SK-N-SH (cell line): ENCODE results near the gene SPIB. TPM values are rescaled to one million over a fixed set of nuclear protein-coding genes. Genes with fewer than 3 reads are reported as not detected.
A peak's percentile ranks its signal among the peaks of the same experiment; 100 is the strongest.

ENCODE experiments used
- CTCF ChIA-PET: fragments of 300-600, 350-600 bp; formaldehyde crosslinking; extraction: SDS; loops from one replicate; lab custom pipeline; 2021; lab: Yijun Ruan, JAX
- POLR2A ChIA-PET: fragments of 350-600 bp; sonication (Branson Sonifier 250); formaldehyde crosslinking; extraction: SDS; loops from one replicate; lab custom pipeline; 2020; ENCODE audit warnings: antibody characterized with exemption, inconsistent platforms; lab: Yijun Ruan, JAX
- DNase-seq: peaks from one replicate; pipeline ENCODE4 v3.0.0; 2012
- H2AFZ ChIP-seq: fragments of 200-600 bp; sonication (generic); 2 replicates; pipeline ENCODE4 v1.8.1; 2016; ENCODE audit warnings: antibody characterized with exemption, mild to moderate bottlenecking, low read depth
- H3F3A ChIP-seq: fragments of 200-600 bp; sonication (generic); replicated peaks from 2 replicates; pipeline ENCODE3; 2016; ENCODE audit warnings: antibody characterized with exemption, mild to moderate bottlenecking; ENCODE audit not compliant: insufficient read depth
- H3K27ac ChIP-seq, 2 experiments: fragments of 200-500 bp in 1 of 2; fragments of 200-600 bp in 1 of 2; sonication (Bioruptor generic) in 1 of 2; sonication (generic), shearing (Covaris generic) in 1 of 2; 2 replicates each; pipeline versions ENCODE4 v1.5.1 to v1.6.1; 2014 to 2016; ENCODE audit warnings: low read depth in 2 of 2, inconsistent platforms in 1 of 2, low read length in 1 of 2, mild to moderate bottlenecking in 1 of 2, mixed read lengths in 1 of 2
- H3K27me3 ChIP-seq: fragments of 200-600 bp; sonication (generic), shearing (Covaris generic); 2 replicates; pipeline ENCODE4 v1.6.1; 2016; ENCODE audit warnings: mixed run types; ENCODE audit not compliant: insufficient read depth
- H3K36me3 ChIP-seq, 2 experiments: fragments of 200-500 bp in 1 of 2; fragments of 200-600 bp in 1 of 2; sonication (Bioruptor generic) in 1 of 2; sonication (generic) in 1 of 2; replicated peaks in 1 of 2; 2 replicates each; pipeline versions ENCODE3 to v1.5.1; 2014 to 2016; ENCODE audit warnings: low read length in 1 of 2, mild to moderate bottlenecking in 1 of 2; ENCODE audit not compliant: insufficient read depth in 2 of 2, control insufficient read depth in 1 of 2
- H3K4me1 ChIP-seq, 2 experiments: fragments of 200-500 bp in 1 of 2; fragments of 200-600 bp in 1 of 2; sonication (Bioruptor generic) in 1 of 2; sonication (generic), shearing (Covaris generic) in 1 of 2; 2 replicates each; pipeline versions ENCODE4 v1.5.1 to v1.6.1; 2014 to 2016; ENCODE audit warnings: low read depth in 1 of 2, low read length in 1 of 2, mixed run types in 1 of 2; ENCODE audit not compliant: insufficient read depth in 2 of 2, control insufficient read depth in 1 of 2
- H3K4me2 ChIP-seq: fragments of 200-600 bp; sonication (generic), shearing (Covaris generic); 2 replicates; pipeline ENCODE4 v1.6.1; 2017; ENCODE audit warnings: mixed run types
- H3K4me3 ChIP-seq, 2 experiments: fragments of 200-500 bp in 1 of 2; fragments of 200-600 bp in 1 of 2; sonication (Bioruptor generic) in 1 of 2; sonication (generic), shearing (Covaris generic) in 1 of 2; 2 replicates each; pipeline versions ENCODE4 v1.5.1 to v1.8.1; 2014 to 2016; ENCODE audit warnings: low read depth in 2 of 2, inconsistent platforms in 1 of 2, low read length in 1 of 2, mild to moderate bottlenecking in 1 of 2, mixed read lengths in 1 of 2, moderate library complexity in 1 of 2
- H3K79me2 ChIP-seq: fragments of 200-600 bp; sonication (generic); 2 replicates; pipeline ENCODE4 v1.8.1; 2017; ENCODE audit warnings: mild to moderate bottlenecking; ENCODE audit not compliant: insufficient read depth
- H3K9ac ChIP-seq: fragments of 200-600 bp; sonication (generic); 2 replicates; pipeline ENCODE4 v1.6.1; 2017; ENCODE audit warnings: mixed run types
- H3K9me2 ChIP-seq: fragments of 200-600 bp; sonication (generic); 2 replicates; pipeline ENCODE4 v1.6.1; 2017; ENCODE audit warnings: mixed run types
- H3K9me3 ChIP-seq: fragments of 200-600 bp; sonication (generic); 2 replicates; pipeline ENCODE4 v1.6.1; 2017; ENCODE audit warnings: mixed run types, mild to moderate bottlenecking, moderate library complexity
- H4K20me1 ChIP-seq: fragments of 200-600 bp; sonication (generic); 2 replicates; pipeline ENCODE4 v1.6.1; 2017; ENCODE audit warnings: mild to moderate bottlenecking, mixed run types; ENCODE audit not compliant: insufficient read depth
- CTCF ChIP-seq: fragments of 200-600 bp; sonication (generic); IDR thresholded peaks from 2 replicates; pipeline ENCODE4 v1.6.1; 2017; ENCODE audit warnings: antibody characterized with exemption, mild to moderate bottlenecking, moderate library complexity
- ELF1 ChIP-seq: IDR thresholded peaks from 2 replicates; pipeline ENCODE4 v1.4.0; 2012
- FOSL2 ChIP-seq: IDR thresholded peaks from 2 replicates; pipeline ENCODE4 v1.4.0; 2012; ENCODE audit warnings: low read depth, mild to moderate bottlenecking, moderate library complexity, borderline replicate concordance
- FOXJ3 ChIP-seq: sonication (generic); formaldehyde crosslinking; IDR thresholded peaks from 2 replicates; pipeline ENCODE4 v1.5.1; 2020; ENCODE audit warnings: mild to moderate bottlenecking, missing genetic modification reagents
- GATA2 ChIP-seq: sonication (generic); formaldehyde crosslinking; IDR thresholded peaks from 2 replicates; pipeline ENCODE4 v1.5.0; 2020; ENCODE audit warnings: mild to moderate bottlenecking, missing genetic modification reagents
- NFIC ChIP-seq: IDR thresholded peaks from 2 replicates; pipeline ENCODE4 v1.4.0; 2012; ENCODE audit warnings: borderline replicate concordance
- NRF1 ChIP-seq: IDR thresholded peaks from 2 replicates; pipeline ENCODE4 v1.6.1; 2012; ENCODE audit warnings: low read depth, mild to moderate bottlenecking, low read length
- RAD21 ChIP-seq: IDR thresholded peaks from 2 replicates; pipeline ENCODE4 v1.6.1; 2012; ENCODE audit warnings: mild to moderate bottlenecking, low read length
- RCOR1 ChIP-seq: fragments of 150-350 bp; IDR thresholded peaks from 2 replicates; pipeline ENCODE4 v1.6.1; 2017; ENCODE audit warnings: antibody characterized with exemption, low read length
- RFX5 ChIP-seq: IDR thresholded peaks from 2 replicates; pipeline ENCODE4 v1.6.1; 2012; ENCODE audit warnings: mild to moderate bottlenecking, improper control_type of control experiment, low read length
- SMC3 ChIP-seq: IDR thresholded peaks from 2 replicates; pipeline ENCODE4 v1.6.1; 2012; ENCODE audit warnings: low read depth, low read length, improper control_type of control experiment
- TAF1 ChIP-seq: IDR thresholded peaks from 2 replicates; pipeline ENCODE4 v1.6.1; 2012; ENCODE audit warnings: low read depth, mild to moderate bottlenecking, low read length, moderate library complexity, borderline replicate concordance
- YY1 ChIP-seq: IDR thresholded peaks from 2 replicates; pipeline ENCODE4 v1.4.0; 2012; ENCODE audit warnings: low read depth, mild to moderate bottlenecking
- ZBTB33 ChIP-seq: IDR thresholded peaks from 2 replicates; pipeline ENCODE4 v1.4.0; 2012; ENCODE audit warnings: low read depth, borderline replicate concordance
- WGBS: methylation state at CpG from one replicate; pipeline ENCODE4 v1.1.6; 2017; ENCODE audit warnings: low lambda C conversion rate; 5-methylcytosine and 5-hydroxymethylcytosine counted together
- polyA plus RNA-seq, 3 experiments: library from polyadenylated mRNA; depleted of rRNA; stranded (reverse); fragments of >200 nt; gene quantifications; 2 replicates each; pipeline ENCODE4 v1.2.3, GENCODE V29; 2012

The SPIB gene
- polyA plus RNA-seq, 1 of the 3 experiments (the other 2 are of a cell fraction), result not detected

GRCh38 chr19:50376166-50377050 lies 42.3 kb upstream of the SPIB start, which contains the start of gene NR1H2 (continued):
- TF ChIP-seq CTCF (no peak), FOXJ3 (CRISPR knock-in tag) (no peak), YY1 (peak; percentile 72), FOSL2 (no peak), ELF1 (peak; percentile 95), GATA2 (CRISPR knock-in tag) (no peak), ZBTB33 (peak; percentile 55; the same call in 1 of the 2 replicates)

GRCh38 chr19:50377051-50377461 lies 41.7 kb upstream of the SPIB start:
- peaks cover 6% of the 10 kb centered on the region for H3K79me2 ChIP-seq
- H2AFZ ChIP-seq, result no peak overlapping the region
- no peaks in the 10 kb centered on the region for H3K27me3 ChIP-seq
- ChIA-PET POLR2A (interaction anchor here (1.7 kb wide), 1 partner anchor 36 kb away, joined by 4 read pairs; no protein-coding TSS in a partner anchor), CTCF (interaction anchor here (1.5 kb wide), 1 partner anchor 8 kb away, joined by 5 read pairs; no protein-coding TSS in a partner anchor)
- DNase-seq, result peak; percentile 69
- no peak overlapping the region for H3K9ac ChIP-seq
- peak overlapping the region in 1 of 2 experiments; percentile 37; a peak in 2 of 4 replicates for H3K4me3 ChIP-seq
- H3K27ac ChIP-seq, result no peak overlapping the region
- WGBS, result 48% methylated on average over 7 of the region's 7 CpGs
- H3K9me3 ChIP-seq, result no peaks in the 10 kb centered on the region
- H3K9me2 ChIP-seq, result no peaks in the 10 kb centered on the region
- TF ChIP-seq NFIC (no peak), SMC3 (no peak), RFX5 (no peak), NRF1 (no peak), RAD21 (no peak), FOXJ3 (CRISPR knock-in tag) (no peak), CTCF (no peak), RCOR1 (no peak), TAF1 (no peak)
- 0 out of 2 replicates have a peak overlapping the region, but pooled peaks have one; percentile 19 for H3K4me2 ChIP-seq
- no peaks in the 10 kb centered on the region; a peak in 2 of 4 replicates for H3K4me1 ChIP-seq
- peaks cover 17% of the 10 kb centered on the region for H4K20me1 ChIP-seq
- H3K36me3 ChIP-seq, result peaks cover 17 to 48% of the 10 kb centered on the region in 2 experiments
- H3F3A ChIP-seq, result peaks cover 18% of the 10 kb centered on the region
